Psoas muscle (tissue), 8 donors: ENCODE measurements around the gene DARS2. TPM values are rescaled to one million over a fixed set of nuclear protein-coding genes. Genes with fewer than 3 reads are reported as not detected.

Source experiments
- ATAC-seq, 4 donors: fragments of 200-7000 bp; cut with Tn5 transposase; one replicate each; pipeline ENCODE4 v1.9.1; 2020; ENCODE audit warnings: moderate library complexity in 3 of 4, mild to moderate bottlenecking in 2 of 4
- DNase-seq, 2 donors: peaks; one replicate each; pipeline ENCODE4 v3.0.0-alpha.2; 2020
- H3K27ac ChIP-seq: fragments of 200-600 bp; one replicate; pipeline ENCODE4 v1.8.0; 2022
- H3K27me3 ChIP-seq, 3 donors: fragments of 200-600 bp in 1 of 3; one replicate each; pipeline versions ENCODE4 v1.6.1 to v1.8.0; 2013 to 2022; ENCODE audit warnings: low read length in 2 of 3, mild to moderate bottlenecking in 2 of 3, moderate library complexity in 1 of 3; ENCODE audit not compliant: insufficient read depth in 3 of 3
- H3K36me3 ChIP-seq, 2 donors: fragments of 200-600 bp in 1 of 2; one replicate each; pipeline versions ENCODE4 v1.6.1 to v1.8.0; 2013 to 2022; ENCODE audit warnings: low read depth in 1 of 2, mild to moderate bottlenecking in 1 of 2, moderate library complexity in 1 of 2; ENCODE audit not compliant: insufficient read depth in 1 of 2
- H3K4me1 ChIP-seq: fragments of 200-600 bp; one replicate; pipeline ENCODE4 v1.8.0; 2022
- H3K4me3 ChIP-seq: fragments of 200-600 bp; one replicate; pipeline ENCODE4 v1.8.0; 2022; ENCODE audit warnings: mild to moderate bottlenecking
- H3K9me3 ChIP-seq: fragments of 200-600 bp; one replicate; pipeline ENCODE4 v1.8.0; 2022
- WGBS, 3 donors: extraction: QIAGEN DNeasy Blood & Tissue Kit; methylation state at CpG; one replicate each; pipeline versions ENCODE4 v1.1.6 to v1.1.7; 2013; 5-methylcytosine and 5-hydroxymethylcytosine counted together
- intact Hi-C, 2 donors: fragments of 100-400 bp; cut with DNase I; formaldehyde crosslinking; loops; one replicate each; pipeline versions ENCODE4 v1.11.0 to v1.14.2; 2022
- polyA plus RNA-seq, 3 donors: library from polyadenylated mRNA; stranded (reverse); fragments of 200-250 nt; gene quantifications; one replicate each; pipeline ENCODE4 v1.2.3, GENCODE V29; 2013
- total RNA-seq, 4 donors: library from RNA; stranded (reverse); fragmentation: NEBNext Ultra II Directional in 2 of 4; extraction: Animal tissue kit (Norgen Biotek cat#: 25700) in 2 of 4; gene quantifications; one replicate each; pipeline versions ENCODE4 v1.2.1 to v1.2.4, GENCODE V29; 2021 to 2023
- TF ChIP-seq, protein P1 (sequence below): fragments of 200-600 bp; IDR thresholded peaks from one replicate; pipeline ENCODE4 v1.8.0; 2022; ENCODE audit warnings: antibody characterized with exemption
- donor health status: healthy with polysubstance abuse.
- donor health status: DM: no; HTN: no; CAD: no; lungs with moderate emphysema.
- donor health status: Bipolar disorder and iron deficiency.
- donor health status: healthy.
- donor health status: DM: yes; HTN: yes; CAD: no.
- donor health status: DM: no; HTN: no; CAD: no.
- donor health status: DM: no; HTN: no; CAD: no.
- donor health status: DM: yes; HTN: yes; CAD: no.

DARS2 gene
- total and polyA plus RNA-seq, 7 donors = 4.5 to 14.3 (median 7.3) TPM

DNA sequence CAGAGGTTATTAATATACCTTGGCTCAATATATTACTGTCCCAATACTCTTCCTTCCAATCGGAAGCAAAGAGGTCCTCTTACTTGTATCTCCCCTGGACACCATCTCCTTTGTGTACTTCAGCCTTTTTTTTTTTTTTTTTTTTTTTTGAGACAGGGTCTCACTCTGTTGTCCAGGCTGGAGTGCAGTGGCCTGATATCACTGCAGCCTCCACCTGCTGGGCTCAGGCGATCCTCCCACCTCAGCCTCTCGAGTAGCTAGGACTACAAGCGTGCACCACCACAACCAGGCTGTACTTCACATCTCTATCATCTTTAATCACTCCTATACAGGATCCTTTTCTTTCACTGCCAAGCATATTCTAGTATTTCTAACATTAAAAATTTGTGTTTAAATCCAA, 2.8 kb upstream of the DARS2 start:
- H3K9me3 ChIP-seq = no peaks in the 10 kb centered on the region
- intact Hi-C loops = loop anchor here (5.0 to 10.0 kb wide), 3 partner anchors 46 to 387 kb away; partner anchors contain the start of genes GAS5 (in 1 of the 2), PRDX6 (in 1 of the 2) and ZBTB37 (in 1 of the 2)
- no peaks in the 10 kb centered on the region for H3K27me3 ChIP-seq
- ATAC-seq (no peak), DNase-seq (no peak)
- H3K36me3 ChIP-seq = peaks cover 0 to 21% of the 10 kb centered on the region in 2 donors
- no peak overlapping the region for H3K4me3 ChIP-seq
- no peak overlapping the region for H3K27ac ChIP-seq
- 93 to 98% (median 95%) methylated on average over 4 of the region's 4 CpGs for WGBS, 3 donors
- TF ChIP-seq, protein P1, sequence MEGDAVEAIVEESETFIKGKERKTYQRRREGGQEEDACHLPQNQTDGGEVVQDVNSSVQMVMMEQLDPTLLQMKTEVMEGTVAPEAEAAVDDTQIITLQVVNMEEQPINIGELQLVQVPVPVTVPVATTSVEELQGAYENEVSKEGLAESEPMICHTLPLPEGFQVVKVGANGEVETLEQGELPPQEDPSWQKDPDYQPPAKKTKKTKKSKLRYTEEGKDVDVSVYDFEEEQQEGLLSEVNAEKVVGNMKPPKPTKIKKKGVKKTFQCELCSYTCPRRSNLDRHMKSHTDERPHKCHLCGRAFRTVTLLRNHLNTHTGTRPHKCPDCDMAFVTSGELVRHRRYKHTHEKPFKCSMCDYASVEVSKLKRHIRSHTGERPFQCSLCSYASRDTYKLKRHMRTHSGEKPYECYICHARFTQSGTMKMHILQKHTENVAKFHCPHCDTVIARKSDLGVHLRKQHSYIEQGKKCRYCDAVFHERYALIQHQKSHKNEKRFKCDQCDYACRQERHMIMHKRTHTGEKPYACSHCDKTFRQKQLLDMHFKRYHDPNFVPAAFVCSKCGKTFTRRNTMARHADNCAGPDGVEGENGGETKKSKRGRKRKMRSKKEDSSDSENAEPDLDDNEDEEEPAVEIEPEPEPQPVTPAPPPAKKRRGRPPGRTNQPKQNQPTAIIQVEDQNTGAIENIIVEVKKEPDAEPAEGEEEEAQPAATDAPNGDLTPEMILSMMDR = no peak
- H3K4me1 ChIP-seq = peaks cover 11% of the 10 kb centered on the region

DNA sequence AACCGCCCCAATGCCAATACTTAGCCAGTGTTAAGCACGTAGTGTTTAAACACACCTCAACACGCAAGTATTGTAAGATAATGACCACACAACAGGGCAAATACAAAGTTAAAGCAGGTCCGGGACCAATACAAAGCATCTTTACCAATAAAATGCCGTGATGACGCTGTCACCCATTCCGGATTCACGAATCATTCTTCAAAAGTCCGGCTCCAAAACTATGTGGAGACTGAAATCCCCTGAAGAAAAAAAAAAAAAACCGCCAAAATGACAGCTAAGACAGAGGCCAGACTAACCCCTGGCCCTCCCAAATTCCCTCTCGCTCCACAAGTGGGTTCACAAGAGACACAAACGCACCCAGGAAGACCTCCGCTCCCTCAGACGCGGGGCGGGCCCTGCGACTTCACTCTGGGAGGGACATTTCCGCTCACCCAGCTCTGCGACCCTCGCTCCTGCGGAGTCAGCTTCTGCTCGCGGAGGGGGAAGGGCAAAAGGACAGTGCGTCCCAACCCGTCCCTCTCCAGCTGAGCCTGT, 625 bp upstream of the DARS2 start:
- H3K27me3 ChIP-seq = no peaks in the 10 kb centered on the region
- H3K9me3 ChIP-seq = no peaks in the 10 kb centered on the region
- intact Hi-C loops = loop anchor here (2.0 to 10.0 kb wide), 4 partner anchors 43 to 403 kb away; partner anchors contain the start of genes GAS5 (in 1 of the 2), PRDX6 (in 1 of the 2) and ZBTB37 (in 1 of the 2)
- peak overlapping the region; percentile 76 for H3K4me3 ChIP-seq
- 0 to 1% (median 0%) methylated on average over 25 of the region's 25 CpGs for WGBS, 3 donors
- DNase-seq (no peak), ATAC-seq (no peak)
- TF ChIP-seq, protein P1 = no peak
- peaks cover 0 to 22% of the 10 kb centered on the region in 2 donors for H3K36me3 ChIP-seq
- H3K4me1 ChIP-seq = peaks cover 13% of the 10 kb centered on the region
- H3K27ac ChIP-seq = peak overlapping the region; percentile 91

DNA sequence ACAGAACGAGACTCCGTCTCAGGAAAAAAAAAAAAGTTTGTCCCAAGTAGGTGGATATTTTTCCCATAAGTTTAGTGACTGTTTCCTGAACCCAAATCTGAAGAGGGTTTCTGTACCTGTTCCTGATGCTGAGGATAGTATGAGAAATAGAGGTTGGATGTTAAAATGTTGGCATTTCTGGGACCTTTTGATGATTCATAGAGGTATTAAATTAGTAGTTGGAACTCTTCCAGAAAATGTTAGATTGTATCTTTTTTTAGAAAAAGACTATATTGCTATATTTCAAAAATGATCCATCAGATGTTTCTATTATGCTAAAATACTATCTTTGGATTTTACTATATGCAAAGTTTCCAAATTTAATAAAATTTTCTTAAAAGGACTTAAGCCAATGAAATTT, 3.1 kb downstream of the DARS2 start:
- intact Hi-C loops = loop anchor here in 1 of 2 donors (10.0 kb wide), 1 partner anchor 393 kb away; no protein-coding TSS in a partner anchor
- TF ChIP-seq, protein P1 = no peak
- Histone ChIP-seq H3K27me3 (no peaks in the 10 kb centered on the region), H3K4me1 (peaks cover 13% of the 10 kb centered on the region), H3K27ac (no peak overlapping the region), H3K36me3 (peaks cover 0 to 41% of the 10 kb centered on the region in 2 donors), H3K9me3 (no peaks in the 10 kb centered on the region), H3K4me3 (no peak overlapping the region)
- no peak for ATAC-seq
- 84 to 98% (median 92%) methylated on average over 2 of the region's 2 CpGs for WGBS, 3 donors
- no peak for DNase-seq

DNA sequence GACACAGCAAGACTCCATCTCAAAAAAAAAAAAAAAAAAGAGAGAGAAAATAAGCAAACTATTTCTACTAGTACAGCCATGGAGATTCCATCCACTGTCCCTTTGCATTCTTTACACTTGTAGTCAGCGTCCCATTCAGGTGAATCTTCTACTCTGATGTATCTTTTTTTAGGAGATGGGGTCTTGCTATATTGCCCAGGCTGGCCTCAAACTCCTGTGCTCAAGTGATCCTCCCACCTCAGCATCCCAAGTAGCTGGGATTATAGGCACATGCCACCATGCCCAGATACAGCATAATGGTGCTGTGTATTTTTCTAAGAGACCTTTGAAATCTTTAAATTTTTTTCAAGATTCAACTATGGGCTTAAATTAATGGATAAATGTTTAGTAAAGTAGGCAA, 8.3 kb downstream of the DARS2 start:
- 93 to 98% (median 96%) methylated on average over 1 of the region's 1 CpG for WGBS, 3 donors
- ATAC-seq = no peak
- no peaks in the 10 kb centered on the region for H3K9me3 ChIP-seq
- H3K27me3 ChIP-seq = no peaks in the 10 kb centered on the region
- no peak overlapping the region for H3K27ac ChIP-seq
- TF ChIP-seq, protein P1 = no peak
- peaks cover 0 to 91% of the 10 kb centered on the region in 2 donors for H3K36me3 ChIP-seq
- no peak for DNase-seq
- H3K4me3 ChIP-seq = no peak overlapping the region
- intact Hi-C loops = no loop called here
- H3K4me1 ChIP-seq = no peaks in the 10 kb centered on the region

DNA sequence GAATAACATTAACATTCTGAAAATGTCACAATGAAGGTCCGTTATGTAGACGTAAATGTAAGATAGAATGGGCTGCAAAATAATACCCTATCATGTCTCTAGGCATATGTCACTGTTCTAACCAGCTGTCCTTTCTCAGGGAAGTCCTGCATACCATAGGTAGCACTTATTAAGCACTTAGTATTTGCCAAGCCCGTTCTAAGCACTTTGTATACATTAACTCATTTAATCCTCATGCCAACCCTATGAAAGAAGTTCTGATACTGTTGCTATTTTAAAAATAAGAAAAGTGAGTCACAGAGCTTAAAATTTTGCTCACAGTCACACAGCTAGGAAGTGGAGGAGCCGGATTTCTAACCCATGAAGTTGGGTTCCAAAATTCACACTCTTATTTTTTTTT, 27.6 kb downstream of the DARS2 start:
- Histone ChIP-seq H3K27me3 (no peaks in the 10 kb centered on the region), H3K27ac (no peak overlapping the region), H3K4me3 (no peak overlapping the region), H3K9me3 (no peaks in the 10 kb centered on the region), H3K36me3 (peaks cover 0 to 67% of the 10 kb centered on the region in 2 donors), H3K4me1 (no peaks in the 10 kb centered on the region)
- DNase-seq (no peak), ATAC-seq (no peak)
- TF ChIP-seq, protein P1 = no peak
- WGBS, 3 donors = 83 to 88% (median 85%) methylated on average over 4 of the region's 4 CpGs
- intact Hi-C loops = no loop called here
